ENCODE data around the gene APOBEC2.
A peak's percentile ranks its signal among the peaks of the same experiment; 100 is the strongest.
"Not testable (repeated sequence)": the region's sequence is repeated elsewhere in the genome, so short reads cannot be mapped to it uniquely, and the experiment has no call there.

APOBEC2 gene

DNA sequence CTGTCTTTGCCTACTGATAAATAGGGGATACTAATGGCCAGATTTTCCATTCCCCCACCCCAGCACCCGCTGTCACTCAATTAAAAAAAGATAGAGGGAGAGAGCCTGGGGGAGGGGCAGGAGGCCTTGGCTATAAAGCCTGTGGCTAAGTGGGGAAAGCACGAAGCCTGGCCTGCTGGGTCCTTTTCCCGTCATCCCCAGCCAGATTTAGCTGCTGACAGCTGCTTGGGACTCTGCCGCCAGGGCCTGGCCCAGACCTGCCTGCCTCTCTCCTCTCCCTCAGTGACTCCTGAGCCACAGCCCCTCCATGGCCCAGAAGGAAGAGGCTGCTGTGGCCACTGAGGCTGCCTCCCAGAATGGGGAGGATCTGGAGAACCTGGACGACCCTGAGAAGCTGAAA lies at the start of gene APOBEC2:
Gene APOBEC2 (plus strand): TSS at position 162 of the 400 bp plus-strand sequence. CDS start 146 bp downstream, at position 308.
- DNase-seq (ENCODE audit: low spot score) = no peak

DNA sequence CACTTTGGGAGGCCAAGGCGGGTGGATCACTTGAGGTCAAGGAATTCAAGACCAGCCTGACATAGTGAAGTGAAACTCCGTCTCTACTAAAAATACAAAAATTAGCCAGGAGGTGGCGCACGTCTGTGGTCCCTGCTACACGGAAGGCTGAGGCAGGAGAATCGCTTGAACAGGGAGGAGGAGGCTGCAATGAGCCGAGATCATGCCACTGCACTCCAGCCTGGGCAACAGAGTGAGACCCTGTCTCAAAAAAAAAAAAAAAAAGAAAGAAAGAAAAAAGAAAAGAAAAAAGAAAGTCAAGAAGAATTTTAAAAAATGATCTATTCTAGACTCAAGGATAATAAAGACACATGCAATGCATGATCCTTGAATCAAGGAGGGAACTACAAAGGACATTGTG lies 46.8 kb upstream of the APOBEC2 start:
- not testable (repeated sequence) for DNase-seq (ENCODE audit: low spot score)

DNA sequence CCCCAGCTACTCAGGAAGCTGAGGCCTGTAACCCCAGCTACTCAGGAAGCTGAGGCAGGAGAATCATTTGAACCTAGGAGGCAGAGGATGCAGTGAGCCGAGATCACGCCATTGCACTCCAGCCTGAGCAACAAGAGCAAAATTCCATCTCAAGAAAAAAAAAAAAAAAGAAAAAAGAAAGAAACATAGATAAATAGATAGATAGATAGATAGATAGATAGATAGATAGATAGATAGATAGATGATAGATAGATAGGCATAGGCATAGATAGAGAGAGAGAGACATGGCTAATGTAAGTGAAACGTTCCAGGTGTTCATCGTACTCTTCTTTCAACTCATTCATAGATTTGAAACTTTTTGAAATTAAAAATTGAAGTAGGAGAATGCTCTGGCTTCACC lies 46.0 kb upstream of the APOBEC2 start:
- not testable (repeated sequence) for DNase-seq (ENCODE audit: low spot score)

DNA sequence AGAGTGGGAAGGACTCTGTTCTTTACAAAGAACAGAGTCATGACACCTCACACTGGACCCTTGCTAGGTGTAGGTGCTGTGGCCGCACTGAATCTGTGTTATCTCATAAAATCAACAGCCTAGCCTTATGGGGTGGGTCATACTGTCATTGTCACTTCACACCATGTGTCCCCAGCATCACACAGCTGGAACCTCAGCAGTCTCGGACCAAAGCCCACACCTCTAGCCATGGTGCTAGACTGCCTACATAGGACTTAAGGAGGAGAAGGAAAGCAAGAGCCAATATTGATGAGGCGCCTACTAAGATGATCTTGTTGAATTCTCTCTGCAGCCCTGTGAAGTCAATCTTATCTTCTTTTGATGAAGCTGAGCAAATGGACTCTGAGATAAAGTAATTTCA lies 45.0 kb upstream of the APOBEC2 start:
- DNase-seq (ENCODE audit: low spot score) = no peak

DNA sequence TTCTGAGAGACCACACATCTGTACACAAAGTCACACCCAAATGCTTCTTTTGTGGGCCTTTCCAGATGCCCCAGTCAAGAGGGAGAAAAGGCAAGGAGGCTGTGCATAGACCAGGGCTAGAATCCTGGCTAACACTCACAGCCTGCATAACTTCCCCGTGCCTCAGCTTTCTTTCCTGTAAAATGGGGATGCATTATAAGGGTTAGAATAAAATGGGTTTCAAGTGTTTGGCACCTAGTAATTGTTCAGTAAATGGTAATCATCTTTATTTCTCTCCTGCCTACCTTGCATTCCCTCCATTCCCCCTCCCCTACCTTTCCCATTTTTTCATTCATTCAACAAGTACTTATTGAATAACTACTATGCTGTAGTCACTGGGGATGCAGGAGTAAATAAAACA lies 43.3 kb upstream of the APOBEC2 start:
- no peak for DNase-seq (ENCODE audit: low spot score)

DNA sequence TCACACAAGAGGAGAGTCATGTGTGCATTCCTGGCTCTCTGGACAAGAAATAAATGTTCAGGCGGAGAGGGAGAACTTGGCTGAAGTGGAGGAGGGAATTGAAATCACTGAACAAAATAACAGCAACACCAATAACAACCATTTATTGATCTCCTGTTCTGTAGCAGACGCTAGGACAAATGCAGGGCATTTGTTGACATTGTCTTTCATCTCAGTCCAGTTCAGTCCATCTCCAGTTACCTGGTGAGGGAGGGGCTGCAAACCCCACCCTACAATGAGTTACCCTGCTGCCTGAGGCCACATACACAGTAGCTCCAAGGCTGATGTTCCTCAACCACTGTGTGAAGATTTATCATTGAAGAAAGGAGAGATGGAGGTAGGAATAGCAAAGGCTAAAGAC lies 41.3 kb upstream of the APOBEC2 start:
- no peak for DNase-seq (ENCODE audit: low spot score)

DNA sequence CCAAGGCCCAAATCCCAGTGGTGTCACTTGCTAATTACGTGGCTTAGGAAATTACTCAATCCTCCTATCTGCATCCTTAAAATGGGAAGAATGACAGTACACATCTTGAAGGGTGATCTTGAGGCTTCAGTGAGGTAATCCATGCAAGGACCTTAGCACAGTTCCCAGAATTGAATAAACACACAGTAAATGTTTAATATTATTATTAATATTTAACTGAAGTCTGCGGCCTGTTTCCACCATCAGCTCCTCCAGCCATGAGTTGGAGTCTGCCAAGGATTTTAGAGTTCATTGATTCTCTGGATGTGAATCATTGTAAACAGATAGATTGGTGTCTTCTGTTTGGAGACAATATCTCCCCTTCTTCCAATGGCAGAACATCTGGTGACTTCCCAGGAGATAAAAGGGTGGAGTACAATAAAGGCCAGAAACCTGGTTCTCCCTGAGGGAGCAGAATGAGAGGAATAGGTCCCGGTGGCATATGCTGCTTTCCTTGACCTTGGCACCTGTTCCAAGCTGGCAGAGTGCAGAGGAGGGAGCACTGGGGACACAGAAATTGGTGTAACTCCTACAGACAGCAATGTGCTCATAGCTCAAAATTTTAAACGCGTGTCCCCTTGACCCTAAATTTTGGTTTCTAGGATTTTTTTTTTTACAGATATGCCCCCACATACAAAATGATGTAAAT lies 39.4 kb upstream of the APOBEC2 start:
- DNase-seq (ENCODE audit: low spot score) = no peak

DNA sequence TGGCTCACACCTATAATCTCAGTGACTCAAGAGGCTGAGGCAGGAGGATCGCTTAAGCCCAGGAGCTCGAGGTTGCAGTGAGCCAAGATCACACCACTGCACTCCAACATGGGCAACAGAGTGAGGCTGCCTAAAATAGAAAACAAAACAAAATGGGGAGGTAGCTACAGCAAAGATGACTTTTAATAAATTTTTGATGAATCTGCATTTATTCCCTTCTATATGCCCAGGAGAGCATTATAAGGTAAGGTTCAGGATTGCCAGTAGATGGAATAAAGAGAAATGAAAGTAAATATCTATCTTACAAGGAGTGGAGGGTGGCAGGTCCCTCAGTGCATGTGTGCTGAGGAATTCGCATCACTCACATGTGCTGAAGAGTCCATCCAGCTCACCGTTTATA lies 38.2 kb upstream of the APOBEC2 start:
- no peak for DNase-seq (ENCODE audit: low spot score)

DNA sequence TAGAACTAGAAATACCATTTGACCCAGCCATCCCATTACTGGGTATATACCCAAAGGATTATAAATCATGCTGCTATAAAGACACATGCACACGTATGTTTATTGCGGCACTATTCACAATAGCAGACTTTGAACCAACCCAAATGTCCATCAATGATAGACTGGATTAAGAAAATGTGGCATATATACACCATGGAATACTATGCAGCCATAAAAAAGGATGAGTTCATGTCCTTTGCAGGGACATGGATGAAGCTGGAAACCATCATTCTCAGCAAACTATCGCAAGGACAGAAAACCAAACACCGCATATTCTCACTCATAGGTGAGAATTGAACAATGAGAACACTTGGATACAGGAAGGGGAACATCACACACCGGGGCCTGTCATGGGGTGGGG lies 37.1 kb upstream of the APOBEC2 start:
- not testable (repeated sequence) for DNase-seq (ENCODE audit: low spot score)

DNA sequence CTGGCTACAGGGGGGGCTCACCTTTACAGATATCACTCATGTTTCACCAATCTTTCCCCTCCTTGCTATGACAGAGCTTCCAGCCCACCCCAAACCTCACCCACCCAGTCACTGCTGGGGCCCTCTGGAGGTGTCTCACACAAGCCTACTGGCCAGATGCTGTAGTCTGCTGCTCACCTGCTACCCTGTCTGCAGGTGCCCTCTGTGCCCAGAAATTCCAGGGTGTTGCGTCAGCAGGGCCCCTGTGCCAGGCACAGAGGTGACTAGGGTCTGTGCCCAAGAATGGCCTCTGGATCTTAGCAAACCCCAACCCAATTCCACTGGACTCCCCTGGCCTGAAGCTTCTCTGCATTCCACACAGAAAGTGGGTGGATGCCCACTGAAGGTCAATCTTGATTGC lies 35.3 kb upstream of the APOBEC2 start:
- no peak for DNase-seq (ENCODE audit: low spot score)

DNA sequence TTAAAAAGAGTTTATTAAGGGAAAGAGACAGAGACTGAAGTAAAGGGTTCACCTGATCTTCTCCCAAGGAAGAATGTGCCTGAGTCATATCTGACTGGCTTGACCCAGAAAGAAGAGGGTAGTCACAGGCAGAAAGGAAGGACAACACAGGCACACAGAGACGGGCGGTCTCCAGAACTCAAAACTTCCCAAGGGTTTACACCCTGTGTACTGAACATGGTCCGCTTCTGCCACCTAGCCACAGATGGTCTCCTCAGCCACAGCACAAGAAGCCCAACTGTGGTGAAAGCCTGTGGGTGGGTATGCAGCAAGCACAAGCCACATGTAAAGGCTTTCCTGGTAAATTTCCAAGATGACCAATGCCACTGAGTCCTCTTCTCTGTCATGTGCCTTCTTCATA lies 31.2 kb upstream of the APOBEC2 start:
- no peak for DNase-seq (ENCODE audit: low spot score)

DNA sequence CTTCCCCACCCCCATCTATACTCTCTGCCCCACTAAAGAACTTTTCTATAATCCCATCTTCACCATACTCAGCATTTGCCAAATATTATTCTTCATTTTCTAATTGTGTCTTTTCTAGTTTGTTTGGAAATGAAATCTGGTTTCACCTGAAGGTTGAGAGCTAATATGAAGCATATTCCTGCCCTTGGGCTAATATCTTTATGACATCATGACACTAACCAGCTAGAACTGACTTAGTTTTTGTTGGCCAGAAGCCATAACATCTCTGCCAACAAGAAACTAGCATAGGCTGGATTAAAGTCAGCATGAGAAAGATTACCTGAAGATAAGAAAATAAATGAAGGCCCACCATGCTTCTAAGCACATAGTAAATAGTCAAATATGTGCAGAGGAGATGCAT lies 30.7 kb upstream of the APOBEC2 start:
- DNase-seq (ENCODE audit: low spot score) = no peak

DNA sequence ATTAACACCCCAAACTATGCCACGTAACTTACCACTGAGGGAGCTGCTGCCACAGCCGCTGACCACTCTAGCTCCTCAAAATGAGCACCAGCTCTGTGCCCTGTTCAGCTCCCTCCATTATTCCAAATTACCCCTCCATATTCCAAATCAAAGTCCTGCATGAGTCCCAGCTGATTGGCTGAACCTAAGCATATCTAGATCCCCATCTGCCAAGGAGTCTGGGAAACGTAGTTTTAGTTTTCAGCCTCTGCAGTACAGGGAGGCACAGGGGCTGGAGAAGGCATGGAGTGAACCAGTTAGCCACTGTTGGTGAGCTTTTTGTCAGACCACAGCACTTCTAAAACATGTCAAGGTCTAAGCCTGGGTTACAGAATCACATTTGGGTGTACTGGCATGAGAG lies 29.9 kb upstream of the APOBEC2 start:
- no peak for DNase-seq (ENCODE audit: low spot score)

DNA sequence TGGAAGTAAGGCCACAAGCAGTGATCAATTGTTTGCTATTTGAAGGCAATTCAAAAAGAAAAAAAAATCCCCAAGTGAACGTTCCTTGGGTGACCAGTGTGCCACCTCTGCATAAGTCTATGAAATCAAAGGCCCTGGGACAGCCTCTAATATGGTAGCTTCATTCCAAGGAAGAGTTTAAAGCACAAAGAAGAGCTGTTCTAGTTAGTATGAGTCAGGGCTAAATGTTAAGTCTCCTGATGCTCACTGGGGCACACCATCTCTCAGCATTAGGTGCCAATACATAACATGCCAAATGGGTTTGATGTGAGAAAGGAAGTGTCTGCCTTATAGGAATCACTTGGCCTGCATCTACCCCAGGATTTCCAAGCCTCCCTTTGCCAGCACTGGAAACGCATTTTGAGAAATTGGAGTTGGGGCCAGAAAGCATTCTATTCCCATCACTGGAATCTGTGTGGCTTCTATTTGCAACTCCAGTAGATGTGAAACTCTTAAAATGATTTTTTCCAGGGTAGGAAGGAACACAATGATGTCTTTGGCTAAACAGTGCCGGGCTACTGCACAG lies 27.0 kb upstream of the APOBEC2 start:
- DNase-seq (ENCODE audit: low spot score) = peak; percentile 74

DNA sequence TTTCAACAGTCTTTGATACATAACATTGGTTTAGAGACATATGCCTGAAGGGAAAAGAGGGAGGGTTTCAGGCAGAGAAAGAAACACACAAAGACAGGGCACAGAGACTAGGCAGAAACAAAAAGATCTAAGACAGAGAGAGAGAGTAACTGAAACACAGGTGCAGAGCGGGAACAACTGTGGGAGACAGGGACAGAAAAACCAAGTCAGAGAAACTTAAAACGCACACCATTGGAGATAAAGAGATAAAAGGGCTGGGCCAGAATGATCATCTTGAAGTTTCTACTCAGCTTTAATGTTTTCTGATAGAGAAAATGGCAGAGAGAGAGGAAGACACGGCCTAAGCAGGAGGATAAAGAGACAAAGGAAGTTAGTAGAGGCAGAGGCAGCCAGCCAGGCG lies 25.8 kb upstream of the APOBEC2 start:
- no peak for DNase-seq (ENCODE audit: low spot score)

DNA sequence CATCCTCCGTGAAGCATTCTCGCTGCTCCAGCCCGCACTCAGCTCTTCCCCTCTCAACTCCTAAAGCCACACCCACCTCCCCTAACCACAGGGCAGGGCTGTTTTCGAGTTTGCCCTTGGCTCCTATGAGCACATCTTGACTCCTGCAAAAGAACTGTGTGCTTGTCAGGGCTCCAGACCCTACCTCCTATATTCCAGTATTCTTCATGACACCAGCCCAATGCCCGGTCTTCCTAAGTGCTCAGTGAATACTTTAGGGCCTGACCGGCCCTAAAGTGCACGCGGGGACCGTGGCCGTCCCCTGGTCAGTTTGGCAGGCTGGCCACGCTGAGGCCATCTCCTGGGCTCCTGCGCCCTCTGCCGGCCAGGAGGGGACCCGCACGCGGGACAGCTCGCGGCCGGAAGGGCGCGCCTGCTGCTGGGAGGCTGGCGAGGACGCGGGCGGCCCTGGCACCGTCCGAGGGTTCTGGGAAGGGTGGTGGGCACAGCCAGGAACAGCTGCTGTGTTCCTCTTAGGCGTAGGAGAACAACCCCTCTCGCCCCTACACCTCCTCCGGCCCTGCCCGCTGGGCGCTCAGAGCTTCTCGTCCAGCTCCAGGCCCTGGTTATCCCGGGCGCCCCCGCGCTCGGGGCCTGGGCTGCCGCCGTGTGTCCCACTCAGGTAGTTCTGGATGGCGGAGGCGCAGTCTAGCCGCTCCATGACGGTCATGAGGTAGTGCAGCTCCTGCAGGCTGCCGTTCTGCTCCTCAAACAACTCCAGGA lies 25.0 kb upstream of the APOBEC2 start:
- peak; percentile 83 for DNase-seq (ENCODE audit: low spot score)

DNA sequence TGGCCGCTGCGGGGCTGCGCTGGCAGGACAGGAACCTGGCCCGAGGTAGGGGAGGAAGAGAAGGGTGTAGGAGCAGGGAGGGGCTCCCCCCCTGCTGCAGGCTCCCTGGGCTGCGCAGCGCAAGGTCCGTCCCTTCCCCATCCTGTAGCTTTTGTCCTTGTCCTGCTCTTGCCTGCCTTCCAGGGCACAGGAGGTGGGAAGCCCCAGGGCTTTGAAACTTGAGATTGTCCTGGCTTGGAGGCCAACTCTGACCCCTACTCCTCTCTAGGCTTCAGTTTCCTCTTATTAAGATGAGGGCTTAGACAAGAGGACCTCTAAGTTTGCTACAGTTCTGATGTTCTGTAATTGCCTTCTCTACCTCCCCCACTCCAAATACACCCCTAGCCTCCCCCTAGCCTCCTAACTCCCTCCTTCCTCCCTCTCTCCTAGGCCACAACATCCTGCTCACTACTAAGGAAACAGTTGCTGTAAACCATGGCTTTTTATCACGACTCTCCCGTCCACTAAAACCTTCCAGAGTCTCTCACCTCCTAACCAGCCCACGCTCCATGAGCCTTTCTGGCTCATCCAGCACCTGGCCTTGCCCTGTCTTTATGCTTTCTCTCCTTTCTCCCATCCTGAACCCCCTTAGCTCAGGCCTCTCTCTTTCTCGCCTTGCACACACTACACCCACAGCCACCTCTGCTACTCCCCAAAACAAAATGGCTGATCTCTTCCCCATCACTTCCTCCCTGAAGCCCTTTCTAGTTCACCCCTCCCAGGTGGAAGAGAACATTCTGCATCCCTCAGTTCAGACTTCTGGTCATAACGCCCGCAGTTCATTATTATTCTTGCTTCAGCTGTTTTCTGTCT lies 24.2 kb upstream of the APOBEC2 start:
- DNase-seq (ENCODE audit: low spot score) = no peak

DNA sequence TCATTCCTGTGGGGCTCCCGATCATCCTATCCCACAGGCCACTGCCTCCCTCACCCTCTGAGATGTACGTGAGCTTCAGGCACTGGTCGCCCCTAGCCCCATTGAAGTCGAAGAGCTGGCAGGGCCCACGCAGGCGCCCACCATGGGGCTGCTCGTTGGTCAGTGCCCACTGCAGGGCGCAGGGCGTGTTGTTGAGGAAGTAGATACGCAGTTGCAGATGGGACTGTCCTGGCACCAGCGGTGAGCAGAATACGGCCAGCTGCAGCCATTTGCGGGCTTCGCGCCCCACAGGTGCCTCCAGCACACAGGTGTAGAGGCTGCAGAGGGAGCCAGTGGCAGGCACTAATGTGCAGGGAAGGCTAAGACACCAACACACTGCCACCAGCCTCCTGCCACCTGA lies 20.2 kb upstream of the APOBEC2 start:
- DNase-seq (ENCODE audit: low spot score) = no peak

DNA sequence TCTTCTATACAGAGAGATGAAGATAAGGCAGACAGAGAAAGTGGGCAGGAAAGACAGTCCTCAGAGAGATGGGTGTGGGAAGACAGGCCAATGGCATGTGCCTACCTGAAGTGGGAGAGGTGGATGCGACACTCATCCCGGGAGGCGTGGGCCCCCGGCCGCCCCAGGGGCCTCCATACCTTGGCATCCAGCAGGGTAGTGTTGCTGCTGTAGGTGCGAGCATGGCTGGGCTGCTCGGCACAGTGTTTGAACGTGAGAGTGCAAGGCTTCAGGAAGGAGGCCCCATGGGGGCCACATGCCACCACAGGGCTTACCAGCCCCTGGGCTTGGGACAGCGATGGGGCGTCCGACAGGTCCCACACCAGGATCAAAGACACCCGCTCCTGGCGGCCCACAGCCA lies 19.2 kb upstream of the APOBEC2 start:
- no peak for DNase-seq (ENCODE audit: low spot score)

DNA sequence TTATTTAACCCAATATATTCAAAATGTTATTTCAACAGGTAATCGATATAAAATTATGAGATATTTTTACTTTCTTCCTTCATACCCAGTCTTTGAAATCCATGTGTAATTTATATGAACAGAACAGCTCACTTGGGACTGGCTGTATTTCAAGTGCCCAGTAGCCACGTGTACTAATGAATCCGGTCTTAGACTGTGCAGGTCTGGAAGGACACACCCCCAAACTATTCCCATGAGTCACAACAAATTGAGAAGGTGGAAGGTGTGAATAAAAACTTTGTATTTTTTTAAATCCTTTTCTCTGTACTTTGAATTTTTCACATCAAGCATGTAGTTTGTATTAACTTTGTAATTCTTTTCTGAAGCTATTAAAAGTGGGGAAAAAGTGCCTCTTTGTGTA lies 16.8 kb upstream of the APOBEC2 start:
- DNase-seq (ENCODE audit: low spot score) = peak; percentile 75

DNA sequence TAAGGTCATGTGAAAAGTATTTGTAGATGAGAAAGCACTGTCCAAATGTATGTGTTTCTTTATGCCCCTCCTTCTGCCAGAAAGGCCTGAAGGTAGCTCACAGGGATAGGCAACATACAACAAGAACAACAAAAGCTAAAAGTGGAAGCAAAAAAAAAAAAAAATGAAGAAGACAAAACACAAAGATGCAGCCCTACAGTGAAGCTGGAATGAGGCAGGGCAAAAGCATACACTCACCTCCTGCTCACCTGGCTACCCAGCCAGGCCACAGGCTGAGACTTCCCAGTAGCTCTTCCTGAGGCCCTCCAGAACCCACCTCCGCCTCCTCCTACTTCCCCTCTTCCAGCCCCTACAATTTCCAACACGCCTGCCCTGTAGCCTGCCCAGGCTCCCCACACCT lies 16.4 kb upstream of the APOBEC2 start:
- peak; percentile 72 for DNase-seq (ENCODE audit: low spot score)

DNA sequence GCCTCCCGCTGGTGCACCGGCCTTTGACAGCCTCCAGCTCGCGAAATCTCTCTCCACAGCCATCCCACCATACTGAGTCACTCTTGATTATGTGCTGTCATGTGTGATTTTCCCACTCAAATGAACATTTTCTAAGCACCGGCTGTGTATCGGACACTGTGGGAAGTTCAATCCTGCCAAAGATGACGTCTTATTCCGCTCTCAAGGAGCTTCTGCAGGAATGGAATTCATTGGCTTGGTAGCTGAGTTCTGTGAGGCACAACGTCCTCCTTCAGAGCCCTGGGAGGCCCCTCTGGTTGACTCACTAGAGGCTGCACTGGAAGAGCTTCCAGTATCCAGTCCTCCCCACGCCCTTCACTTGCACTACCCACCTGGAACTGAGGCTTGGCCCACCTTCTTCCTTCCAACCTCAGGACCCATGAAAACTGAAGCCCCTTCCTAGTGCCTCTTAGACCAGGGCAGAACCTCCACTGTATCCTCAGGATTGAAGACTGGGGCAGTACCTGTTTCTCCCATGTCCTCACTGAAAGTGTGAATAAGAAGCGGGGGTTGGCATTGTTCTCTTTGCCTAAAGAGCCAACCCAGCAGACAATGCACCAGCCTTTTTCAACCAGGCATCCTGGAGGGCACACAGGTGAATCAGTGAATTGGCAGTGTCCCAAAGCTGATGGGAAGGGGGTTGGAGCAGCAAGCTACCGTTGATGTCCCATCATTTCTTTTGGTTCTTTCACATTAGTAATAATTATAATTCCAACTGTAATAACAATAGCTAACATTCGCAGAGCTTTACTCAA lies 15.7 kb upstream of the APOBEC2 start:
- no peak for DNase-seq (ENCODE audit: low spot score)
